Panc1 (cell line): ENCODE results near the gene FBXO42. TPM values are rescaled to one million over a fixed set of nuclear protein-coding genes. Genes with fewer than 3 reads are reported as not detected.

Experiments used
- ATAC-seq: fragments of 200-7000 bp; cut with Tn5 transposase; 2 replicates; pipeline ENCODE4 v1.9.1; 2020; ENCODE audit warnings: mild to moderate bottlenecking, moderate library complexity
- BruUV-seq: library from RNA; stranded (reverse); fragments of 400-500 nt; replicated peaks from 2 replicates; lab custom pipeline; 2021; lab: Mats Ljungman, UMichigan
- CTCF ChIA-PET: fragments of 300-600 bp; sonication (Branson Sonifier 250); formaldehyde crosslinking; loops from one replicate; lab custom pipeline; 2022; ENCODE audit warnings: antibody characterized with exemption; lab: Charles Lee
- POLR2A ChIA-PET: fragments of 300-600 bp; sonication (Branson Sonifier 250); formaldehyde crosslinking; loops from one replicate; lab custom pipeline; 2022; ENCODE audit warnings: antibody characterized with exemption; lab: Charles Lee
- DNase-seq: peaks from one replicate; pipeline ENCODE4 v3.0.0-alpha.2; 2010; ENCODE audit warnings: low read depth, low spot score
- H3K27ac ChIP-seq: 2 replicates; pipeline ENCODE4 v1.5.1; 2011; ENCODE audit warnings: mild to moderate bottlenecking, low read length, inconsistent platforms
- H3K27me3 ChIP-seq: fragments of 200-500 bp; sonication (Bioruptor generic); 2 replicates; pipeline ENCODE4 v1.6.0; 2014; ENCODE audit warnings: low read length, inconsistent platforms; ENCODE audit not compliant: control insufficient read depth, insufficient read depth
- H3K36me3 ChIP-seq: fragments of 200-500 bp; sonication (Bioruptor generic); 2 replicates; pipeline ENCODE4 v1.5.1; 2014; ENCODE audit warnings: inconsistent platforms, mild to moderate bottlenecking, low read length, moderate library complexity; ENCODE audit not compliant: control insufficient read depth, insufficient read depth
- H3K4me1 ChIP-seq: 2 replicates; pipeline ENCODE4 v1.5.1; 2011; ENCODE audit warnings: inconsistent platforms, mild to moderate bottlenecking, low read length, moderate library complexity; ENCODE audit not compliant: control insufficient read depth, insufficient read depth
- H3K4me3 ChIP-seq, 2 experiments: 2 replicates each; pipeline ENCODE4 v1.5.1; 2011 to 2012; ENCODE audit warnings: low read depth in 2 of 2, low read length in 2 of 2, mild to moderate bottlenecking in 2 of 2, inconsistent platforms in 1 of 2, moderate library complexity in 1 of 2
- H3K9me3 ChIP-seq: fragments of 200-500 bp; sonication (Bioruptor generic); 2 replicates; pipeline ENCODE4 v1.5.1; 2014; ENCODE audit warnings: low read depth, mild to moderate bottlenecking, inconsistent platforms, low read length, moderate library complexity; ENCODE audit not compliant: control insufficient read depth, insufficient read depth
- POLR2AphosphoS5 ChIP-seq: IDR thresholded peaks from 2 replicates; pipeline ENCODE4 v1.6.1; 2012; ENCODE audit warnings: mild to moderate bottlenecking, low read depth, low read length, moderate library complexity
- SIN3A ChIP-seq: IDR thresholded peaks from 2 replicates; pipeline ENCODE4 v1.6.1; 2012; ENCODE audit warnings: low read depth, mild to moderate bottlenecking, low read length, moderate library complexity, borderline replicate concordance; ENCODE audit not compliant: insufficient read depth
- TCF7L2 ChIP-seq: IDR thresholded peaks from 2 replicates; pipeline ENCODE4 v1.6.1; 2011; ENCODE audit warnings: mild to moderate bottlenecking, low read depth, low read length, inconsistent platforms
- in situ Hi-C: cut with HindIII; loops from 2 replicates; pipeline ENCODE4 v1.10.0; 2016; ENCODE audit warnings: low sequenced_read_pairs, low pct_unique_long_range_greater_than_20kb
- intact Hi-C: fragments of 100-400 bp; cut with micrococcal nuclease; formaldehyde crosslinking; loops from one replicate; pipeline ENCODE4 v1.10.0; 2022; ENCODE audit not compliant: unreplicated experiment
- total RNA-seq: library from RNA; stranded (reverse); gene quantifications from one replicate; pipeline ENCODE4 v1.2.1, GENCODE V29; 2021; ENCODE audit not compliant: unreplicated experiment
- TF ChIP-seq, protein P1 (sequence below), 2 experiments: IDR thresholded peaks; 2 replicates each; pipeline ENCODE4 v1.6.1; 2011 to 2012; ENCODE audit warnings: low read depth in 2 of 2, control low read depth in 1 of 2, low read length in 1 of 2, mild to moderate bottlenecking in 1 of 2, moderate library complexity in 1 of 2; ENCODE audit not compliant: insufficient read depth in 1 of 2
- TF ChIP-seq, protein P2 (sequence below): fragments of 450-650 bp; IDR thresholded peaks from 2 replicates; pipeline ENCODE4 v1.5.1; 2017; ENCODE audit warnings: mild to moderate bottlenecking

FBXO42 gene
- total RNA-seq, 1 experiment from 2014 or later, result 25.7 TPM

DNA sequence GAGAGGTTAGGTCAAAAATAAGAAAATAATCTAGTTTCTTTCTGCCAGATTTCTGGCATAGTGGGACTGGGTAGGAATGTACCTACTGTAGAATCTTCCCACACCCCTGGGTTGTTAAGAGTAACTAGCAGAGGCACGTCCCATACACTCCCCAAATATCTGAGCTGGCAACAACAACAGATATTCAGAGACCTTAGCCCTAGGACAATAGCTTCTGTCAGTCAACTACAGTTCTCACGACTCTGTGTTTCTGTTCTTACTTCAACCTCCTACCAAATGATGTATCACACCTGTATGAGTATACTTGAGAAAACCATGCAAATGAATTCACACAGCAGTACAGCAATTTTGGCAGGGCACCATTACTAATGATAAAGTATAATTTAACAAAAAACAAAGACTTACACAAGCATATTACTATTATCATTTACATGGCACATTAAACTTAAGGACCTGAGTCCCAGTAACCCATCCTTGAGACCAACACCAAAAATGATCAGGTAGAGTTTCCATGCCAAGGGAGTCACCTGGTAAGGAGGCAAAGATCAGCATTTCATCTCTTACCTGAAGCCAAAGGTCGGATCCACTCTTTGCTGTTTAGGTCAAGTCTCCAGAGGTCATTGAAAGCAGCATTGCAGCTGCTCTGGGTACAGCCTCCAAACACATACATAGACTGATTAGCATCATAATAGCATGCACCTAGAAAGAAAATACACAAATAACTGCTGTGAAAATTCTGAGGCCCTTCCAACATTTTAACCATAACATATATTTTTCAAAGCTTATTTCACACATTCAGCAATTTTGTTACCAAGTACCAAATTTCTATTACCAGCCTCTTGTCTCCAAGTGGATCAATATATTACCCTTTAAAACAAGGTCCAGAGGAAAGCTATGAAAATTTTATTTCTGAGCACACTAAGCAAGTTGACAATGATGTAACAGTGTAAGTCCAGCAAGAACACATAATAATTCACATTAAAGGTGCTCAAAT lies 57.8 kb downstream of the FBXO42 start:
- ATAC-seq (no peak), DNase-seq (no peak)
- Histone ChIP-seq H3K4me1 (no peaks in the 10 kb centered on the region), H3K9me3 (no peaks in the 10 kb centered on the region), H3K27ac (no peak overlapping the region), H3K36me3 (no peaks in the 10 kb centered on the region), H3K4me3 (no peak overlapping the region), H3K27me3 (no peaks in the 10 kb centered on the region)
- BruUV-seq, result no TSS peak
- in situ Hi-C loops, result no loop called here
- TF ChIP-seq, protein P1, sequence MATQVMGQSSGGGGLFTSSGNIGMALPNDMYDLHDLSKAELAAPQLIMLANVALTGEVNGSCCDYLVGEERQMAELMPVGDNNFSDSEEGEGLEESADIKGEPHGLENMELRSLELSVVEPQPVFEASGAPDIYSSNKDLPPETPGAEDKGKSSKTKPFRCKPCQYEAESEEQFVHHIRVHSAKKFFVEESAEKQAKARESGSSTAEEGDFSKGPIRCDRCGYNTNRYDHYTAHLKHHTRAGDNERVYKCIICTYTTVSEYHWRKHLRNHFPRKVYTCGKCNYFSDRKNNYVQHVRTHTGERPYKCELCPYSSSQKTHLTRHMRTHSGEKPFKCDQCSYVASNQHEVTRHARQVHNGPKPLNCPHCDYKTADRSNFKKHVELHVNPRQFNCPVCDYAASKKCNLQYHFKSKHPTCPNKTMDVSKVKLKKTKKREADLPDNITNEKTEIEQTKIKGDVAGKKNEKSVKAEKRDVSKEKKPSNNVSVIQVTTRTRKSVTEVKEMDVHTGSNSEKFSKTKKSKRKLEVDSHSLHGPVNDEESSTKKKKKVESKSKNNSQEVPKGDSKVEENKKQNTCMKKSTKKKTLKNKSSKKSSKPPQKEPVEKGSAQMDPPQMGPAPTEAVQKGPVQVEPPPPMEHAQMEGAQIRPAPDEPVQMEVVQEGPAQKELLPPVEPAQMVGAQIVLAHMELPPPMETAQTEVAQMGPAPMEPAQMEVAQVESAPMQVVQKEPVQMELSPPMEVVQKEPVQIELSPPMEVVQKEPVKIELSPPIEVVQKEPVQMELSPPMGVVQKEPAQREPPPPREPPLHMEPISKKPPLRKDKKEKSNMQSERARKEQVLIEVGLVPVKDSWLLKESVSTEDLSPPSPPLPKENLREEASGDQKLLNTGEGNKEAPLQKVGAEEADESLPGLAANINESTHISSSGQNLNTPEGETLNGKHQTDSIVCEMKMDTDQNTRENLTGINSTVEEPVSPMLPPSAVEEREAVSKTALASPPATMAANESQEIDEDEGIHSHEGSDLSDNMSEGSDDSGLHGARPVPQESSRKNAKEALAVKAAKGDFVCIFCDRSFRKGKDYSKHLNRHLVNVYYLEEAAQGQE (IDR thresholded peaks at IDR 0.05; ENCODE audit: insufficient read depth in 1 of 2, low read depth in 2 of 2, low read length in 1 of 2), result no peak
- TF ChIP-seq, protein P2, sequence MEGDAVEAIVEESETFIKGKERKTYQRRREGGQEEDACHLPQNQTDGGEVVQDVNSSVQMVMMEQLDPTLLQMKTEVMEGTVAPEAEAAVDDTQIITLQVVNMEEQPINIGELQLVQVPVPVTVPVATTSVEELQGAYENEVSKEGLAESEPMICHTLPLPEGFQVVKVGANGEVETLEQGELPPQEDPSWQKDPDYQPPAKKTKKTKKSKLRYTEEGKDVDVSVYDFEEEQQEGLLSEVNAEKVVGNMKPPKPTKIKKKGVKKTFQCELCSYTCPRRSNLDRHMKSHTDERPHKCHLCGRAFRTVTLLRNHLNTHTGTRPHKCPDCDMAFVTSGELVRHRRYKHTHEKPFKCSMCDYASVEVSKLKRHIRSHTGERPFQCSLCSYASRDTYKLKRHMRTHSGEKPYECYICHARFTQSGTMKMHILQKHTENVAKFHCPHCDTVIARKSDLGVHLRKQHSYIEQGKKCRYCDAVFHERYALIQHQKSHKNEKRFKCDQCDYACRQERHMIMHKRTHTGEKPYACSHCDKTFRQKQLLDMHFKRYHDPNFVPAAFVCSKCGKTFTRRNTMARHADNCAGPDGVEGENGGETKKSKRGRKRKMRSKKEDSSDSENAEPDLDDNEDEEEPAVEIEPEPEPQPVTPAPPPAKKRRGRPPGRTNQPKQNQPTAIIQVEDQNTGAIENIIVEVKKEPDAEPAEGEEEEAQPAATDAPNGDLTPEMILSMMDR, result no peak
- TF ChIP-seq SIN3A (no peak), POLR2AphosphoS5 (no peak), TCF7L2 (no peak)
- ChIA-PET CTCF (interaction anchor here (0.6 kb wide), 1 partner anchor 67 kb away, joined by 4 read pairs; no protein-coding TSS in a partner anchor), POLR2A (no interaction called here)
- intact Hi-C loops, result no loop called here

DNA sequence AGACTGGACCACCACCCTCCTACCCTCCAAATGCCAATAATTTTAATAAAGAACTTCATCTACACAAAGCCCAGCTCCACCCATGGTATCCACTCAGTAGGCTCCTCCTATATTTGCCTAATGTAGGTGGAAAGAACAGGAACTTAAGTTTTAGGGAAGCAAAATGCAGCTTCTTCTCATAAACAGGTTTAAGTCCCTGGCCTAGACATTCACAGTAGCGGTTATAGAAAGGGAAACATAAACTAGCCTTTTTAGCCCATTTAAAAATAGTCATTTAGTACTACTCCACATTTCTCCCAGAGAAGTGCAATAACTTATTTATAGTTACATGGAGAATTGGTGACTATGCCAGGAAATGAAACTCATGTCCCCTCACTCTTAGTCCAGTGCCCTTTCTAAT lies 58.7 kb downstream of the FBXO42 start:
- TSS peak; percentile 29 for BruUV-seq
- H3K36me3 ChIP-seq, result no peaks in the 10 kb centered on the region
- CTCF ChIA-PET, result interaction anchor here (0.6 kb wide), 1 partner anchor 68 kb away, joined by 4 read pairs; no protein-coding TSS in a partner anchor
- POLR2A ChIA-PET, result no interaction called here
- no peak overlapping the region for H3K27ac ChIP-seq
- ATAC-seq (no peak), DNase-seq (no peak)
- intact Hi-C loops (no loop called here), in situ Hi-C loops (no loop called here)
- H3K9me3 ChIP-seq, result no peaks in the 10 kb centered on the region
- H3K4me3 ChIP-seq, result no peak overlapping the region
- no peaks in the 10 kb centered on the region for H3K4me1 ChIP-seq
- no peaks in the 10 kb centered on the region for H3K27me3 ChIP-seq
- TF ChIP-seq POLR2AphosphoS5 (no peak), TCF7L2 (no peak), SIN3A (no peak)
- TF ChIP-seq, protein P2, result no peak
- TF ChIP-seq, protein P1 (IDR thresholded peaks at IDR 0.05; ENCODE audit: insufficient read depth in 1 of 2, low read depth in 2 of 2, low read length in 1 of 2), result no peak
